ENCODE data around the gene ECHS1.

GRCh38 chr10:133394801-133395221 lies 21.7 kb upstream of the ECHS1 start:
- TF ChIP-seq RAD21 (conservative IDR thresholded peaks at IDR 0.05) (no peak), CTCF (IDR thresholded peaks at IDR 0.05; ENCODE audit: poor library complexity, severe bottlenecking) (no peak)

Measured in neural cell (in vitro differentiated cells).